HEK293 (cell line): ENCODE results near the gene PGAP1.

Experiments used
- CTCF ChIA-PET: fragments of 350-600 bp; formaldehyde crosslinking; extraction: SDS; loops from one replicate; lab custom pipeline; 2021; ENCODE audit warnings: antibody characterized with exemption; lab: Yijun Ruan, JAX
- POLR2A ChIA-PET: fragments of 300-600 bp; formaldehyde crosslinking; extraction: SDS; loops from one replicate; lab custom pipeline; 2020; ENCODE audit warnings: antibody characterized with exemption, inconsistent platforms; lab: Yijun Ruan, JAX
- H3K27ac ChIP-seq: fragments of 200-500 bp; sonication (Bioruptor generic); 2 replicates; pipeline ENCODE4 v1.5.1; 2014; ENCODE audit warnings: low read depth, low read length, control low read depth, inconsistent platforms; ENCODE audit errors: extremely low read depth
- H3K36me3 ChIP-seq, 2 experiments: fragments of 200-500 bp in 1 of 2; sonication (Bioruptor generic) in 1 of 2; 1 replicate in 1 of 2; 2 replicates in 1 of 2; pipeline ENCODE4 v1.5.1; 2014 to 2017; ENCODE audit warnings: inconsistent platforms in 2 of 2, low read length in 2 of 2; ENCODE audit not compliant: control insufficient read depth in 2 of 2, insufficient read depth in 1 of 2
- H3K4me1 ChIP-seq: fragments of 200-500 bp; sonication (Bioruptor generic); 2 replicates; pipeline ENCODE4 v1.5.1; 2014; ENCODE audit warnings: mild to moderate bottlenecking, low read length, inconsistent platforms; ENCODE audit not compliant: control insufficient read depth, insufficient read depth
- H3K4me3 ChIP-seq: 2 replicates; pipeline ENCODE4 v1.5.1; 2011; ENCODE audit warnings: low read depth, mild to moderate bottlenecking, control low read depth, low read length, moderate library complexity
- H3K9me3 ChIP-seq: fragments of 200-500 bp; sonication (Bioruptor generic); 2 replicates; pipeline ENCODE4 v1.5.1; 2014; ENCODE audit warnings: low read depth, low read length, inconsistent platforms; ENCODE audit not compliant: control insufficient read depth, insufficient read depth
- BCL11B ChIP-seq: fragments of 450-650 bp; formaldehyde crosslinking; IDR thresholded peaks from 2 replicates; pipeline ENCODE4 v1.5.1; 2016; ENCODE audit warnings: low read depth, missing biosample characterization, missing genetic modification characterization
- FEZF1 ChIP-seq: fragments of 450-650 bp; formaldehyde crosslinking; IDR thresholded peaks from 2 replicates; pipeline ENCODE4 v1.5.1; 2016; ENCODE audit warnings: missing biosample characterization, missing genetic modification characterization
- GFI1B ChIP-seq: fragments of 450-650 bp; formaldehyde crosslinking; IDR thresholded peaks from 2 replicates; pipeline ENCODE4 v1.5.1; 2016; ENCODE audit warnings: missing biosample characterization, missing genetic modification characterization
- GLIS1 ChIP-seq: fragments of 450-650 bp; formaldehyde crosslinking; IDR thresholded peaks from 2 replicates; pipeline ENCODE4 v1.5.1; 2016; ENCODE audit warnings: missing biosample characterization, missing genetic modification characterization
- HOXA7 ChIP-seq: sonication (generic); formaldehyde crosslinking; IDR thresholded peaks from 2 replicates; pipeline ENCODE4 v1.8.1; 2022; ENCODE audit warnings: missing genetic modification reagents, borderline replicate concordance
- KLF8 ChIP-seq: fragments of 450-650 bp; formaldehyde crosslinking; IDR thresholded peaks from 2 replicates; pipeline ENCODE4 v1.5.1; 2016; ENCODE audit warnings: missing biosample characterization, missing genetic modification characterization
- MZF1 ChIP-seq: fragments of 450-650 bp; formaldehyde crosslinking; IDR thresholded peaks from 2 replicates; pipeline ENCODE4 v1.5.1; 2017; ENCODE audit warnings: missing biosample characterization, missing genetic modification characterization, borderline replicate concordance
- OSR2 ChIP-seq: fragments of 450-650 bp; formaldehyde crosslinking; IDR thresholded peaks from 2 replicates; pipeline ENCODE4 v1.5.1; 2016; ENCODE audit warnings: missing biosample characterization, missing genetic modification characterization
- RBAK ChIP-seq: fragments of 450-650 bp; formaldehyde crosslinking; IDR thresholded peaks from 2 replicates; pipeline ENCODE4 v1.5.1; 2016; ENCODE audit warnings: missing biosample characterization, missing genetic modification characterization
- SCRT2 ChIP-seq: fragments of 450-650 bp; formaldehyde crosslinking; IDR thresholded peaks from 2 replicates; pipeline ENCODE4 v1.5.1; 2016; ENCODE audit warnings: missing biosample characterization, missing genetic modification characterization
- SP3 ChIP-seq: fragments of 450-650 bp; formaldehyde crosslinking; IDR thresholded peaks from 2 replicates; pipeline ENCODE4 v1.5.1; 2016; ENCODE audit warnings: missing biosample characterization, missing genetic modification characterization
- TRIM28 ChIP-seq: IDR thresholded peaks from 2 replicates; pipeline ENCODE4 v1.6.1; 2011; ENCODE audit warnings: low read length, control low read depth, borderline replicate concordance
- ZBTB20 ChIP-seq: fragments of 450-650 bp; formaldehyde crosslinking; IDR thresholded peaks from 2 replicates; pipeline ENCODE4 v1.5.1; 2016; ENCODE audit warnings: missing biosample characterization, missing genetic modification characterization
- ZBTB21 ChIP-seq: fragments of 450-650 bp; formaldehyde crosslinking; IDR thresholded peaks from 2 replicates; pipeline ENCODE4 v1.5.1; 2017; ENCODE audit warnings: missing biosample characterization, missing genetic modification characterization
- ZBTB49 ChIP-seq: fragments of 450-650 bp; formaldehyde crosslinking; IDR thresholded peaks from 2 replicates; pipeline ENCODE4 v1.5.1; 2016; ENCODE audit warnings: missing biosample characterization, missing genetic modification characterization, low read depth
- ZFP69B ChIP-seq: fragments of 450-650 bp; formaldehyde crosslinking; IDR thresholded peaks from 2 replicates; pipeline ENCODE4 v1.5.1; 2016; ENCODE audit warnings: missing biosample characterization, missing genetic modification characterization
- ZNF148 ChIP-seq: fragments of 450-650 bp; formaldehyde crosslinking; IDR thresholded peaks from 2 replicates; pipeline ENCODE4 v1.5.0; 2017; ENCODE audit warnings: missing biosample characterization, missing genetic modification characterization, borderline replicate concordance
- ZNF157 ChIP-seq: fragments of 450-650 bp; formaldehyde crosslinking; IDR thresholded peaks from 2 replicates; pipeline ENCODE4 v1.5.1; 2016; ENCODE audit warnings: missing biosample characterization, missing genetic modification characterization
- ZNF19 ChIP-seq: fragments of 450-650 bp; formaldehyde crosslinking; IDR thresholded peaks from 2 replicates; pipeline ENCODE4; 2016; ENCODE audit warnings: missing biosample characterization, missing genetic modification characterization, low read depth
- ZNF202 ChIP-seq: fragments of 450-650 bp; formaldehyde crosslinking; IDR thresholded peaks from 2 replicates; pipeline ENCODE4 v1.5.1; 2016; ENCODE audit warnings: missing biosample characterization, missing genetic modification characterization, borderline replicate concordance
- ZNF223 ChIP-seq: fragments of 450-650 bp; formaldehyde crosslinking; IDR thresholded peaks from 2 replicates; pipeline ENCODE4 v1.5.1; 2016; ENCODE audit warnings: missing biosample characterization, missing genetic modification characterization
- ZNF274 ChIP-seq, 2 experiments: fragments of 200-500 bp in 1 of 2; fragments of 450-650 bp in 1 of 2; sonication (Bioruptor generic) in 1 of 2; formaldehyde crosslinking in 1 of 2; IDR thresholded peaks; 2 replicates each; pipeline versions ENCODE4 v1.5.1 to v1.6.1; 2014 to 2016; ENCODE audit warnings: borderline replicate concordance in 1 of 2, inconsistent platforms in 1 of 2, low read length in 1 of 2, missing biosample characterization in 1 of 2, missing genetic modification characterization in 1 of 2
- ZNF311 ChIP-seq: fragments of 450-650 bp; formaldehyde crosslinking; IDR thresholded peaks from 2 replicates; pipeline ENCODE4 v1.5.1; 2017; ENCODE audit warnings: missing biosample characterization, missing genetic modification characterization, borderline replicate concordance
- ZNF335 ChIP-seq: fragments of 450-650 bp; formaldehyde crosslinking; conservative IDR thresholded peaks from 2 replicates; pipeline ENCODE4 v1.5.1; 2016; ENCODE audit warnings: missing biosample characterization, missing genetic modification characterization
- ZNF404 ChIP-seq: fragments of 450-650 bp; formaldehyde crosslinking; IDR thresholded peaks from 2 replicates; pipeline ENCODE4 v1.5.1; 2017; ENCODE audit warnings: missing biosample characterization, missing genetic modification characterization
- ZNF660 ChIP-seq: fragments of 450-650 bp; IDR thresholded peaks from 2 replicates; pipeline ENCODE4 v1.5.1; 2018; ENCODE audit warnings: missing biosample characterization, mild to moderate bottlenecking, missing genetic modification characterization
- ZNF792 ChIP-seq: fragments of 450-650 bp; formaldehyde crosslinking; IDR thresholded peaks from 2 replicates; pipeline ENCODE4 v1.5.1; 2016; ENCODE audit warnings: missing biosample characterization, missing genetic modification characterization
- ZNF837 ChIP-seq: fragments of 450-650 bp; formaldehyde crosslinking; IDR thresholded peaks from 2 replicates; pipeline ENCODE4 v1.5.1; 2016; ENCODE audit warnings: missing biosample characterization, missing genetic modification characterization
- TF ChIP-seq, protein P1 (sequence below): fragments of 450-650 bp; formaldehyde crosslinking; IDR thresholded peaks from 2 replicates; pipeline ENCODE4 v1.5.1; 2016; ENCODE audit warnings: missing biosample characterization, missing genetic modification characterization

The PGAP1 gene

DNA sequence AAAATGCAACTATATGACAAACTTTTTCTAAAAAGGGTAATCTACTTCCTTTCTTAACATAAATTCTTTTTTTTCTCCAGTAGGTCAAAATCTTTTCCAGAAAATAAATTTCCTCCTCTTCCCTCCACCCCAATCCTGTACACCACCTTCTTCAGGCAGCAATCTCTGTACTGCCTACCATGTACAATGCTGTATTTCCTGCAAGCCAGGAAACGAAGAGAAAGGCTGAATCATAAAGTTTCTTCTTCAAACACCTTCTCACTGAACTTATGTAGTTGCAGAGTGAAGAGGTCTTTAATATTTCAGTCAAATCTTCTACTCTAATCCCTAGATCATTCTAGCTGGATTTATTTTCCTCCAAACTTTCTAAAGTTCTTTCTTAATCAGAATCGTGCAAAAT is 99.2 kb downstream of the PGAP1 start (continued):
- TF ChIP-seq ZNF148 (tag by site-specific recombination) (no peak), OSR2 (tag by site-specific recombination) (no peak), SP3 (tag by site-specific recombination) (no peak), KLF8 (no peak)

DNA sequence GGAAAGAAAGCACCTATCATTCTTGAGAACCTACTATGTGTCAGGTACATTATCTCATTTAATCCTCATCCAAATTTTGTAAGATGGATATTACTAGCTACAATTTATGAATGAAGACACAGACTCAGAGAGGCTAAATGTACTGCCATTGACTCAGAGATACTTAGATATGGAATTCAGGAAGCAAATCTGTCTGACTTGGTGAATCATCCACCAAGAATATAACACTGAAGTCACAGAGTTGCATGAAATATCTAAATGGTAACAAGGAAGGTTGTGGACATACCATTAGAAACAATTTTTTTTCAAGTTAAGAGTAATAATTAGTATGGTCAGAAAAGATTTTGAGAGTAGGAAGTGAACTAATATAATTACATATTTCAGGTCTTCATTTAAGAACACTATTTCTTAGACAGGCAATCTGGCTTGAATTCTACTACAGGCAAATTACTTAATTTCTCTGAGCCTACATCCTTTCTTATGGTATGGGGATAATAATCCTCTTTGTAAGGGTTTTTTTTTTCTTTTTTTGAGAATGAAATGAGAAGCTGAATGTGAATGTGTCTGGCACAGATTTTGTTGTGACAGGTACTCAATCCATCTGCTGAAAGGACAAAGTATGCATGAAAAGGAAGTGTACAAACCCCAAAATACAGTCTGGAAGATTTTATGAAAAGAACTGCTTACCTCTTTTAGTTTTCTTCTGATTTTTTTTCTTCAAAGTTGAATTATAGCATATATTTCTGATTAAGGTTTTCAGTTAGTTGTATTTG is 102.6 kb downstream of the PGAP1 start:
- no peak for TF ChIP-seq GLIS1 (tag by site-specific recombination)
- no peak for TF ChIP-seq ZNF223 (tag by site-specific recombination)
- TF ChIP-seq ZNF792 (tag by site-specific recombination): no peak
- no peak for TF ChIP-seq OSR2 (tag by site-specific recombination)
- no peak for TF ChIP-seq ZNF404 (tag by site-specific recombination)
- no peak for TF ChIP-seq RBAK
- no peak for TF ChIP-seq HOXA7
- TF ChIP-seq FEZF1 (tag by site-specific recombination): no peak
- no peak for TF ChIP-seq ZNF202
- no peaks in the 10 kb centered on the region for H3K4me1 ChIP-seq
- H3K27ac ChIP-seq: no peak overlapping the region
- no peaks in the 10 kb centered on the region for H3K36me3 ChIP-seq
- ChIA-PET CTCF (no interaction called here), POLR2A (interaction anchor here (0.6 kb wide), 1 partner anchor 172 kb away, joined by 3 read pairs; no protein-coding TSS in a partner anchor)
- no peak overlapping the region for H3K4me3 ChIP-seq
- no peaks in the 10 kb centered on the region for H3K9me3 ChIP-seq

GRCh38 chr2:196821195-196821594 is 105.3 kb downstream of the PGAP1 start:
- POLR2A ChIA-PET: no interaction called here
- CTCF ChIA-PET: no interaction called here
- H3K27ac ChIP-seq: no peak overlapping the region
- TF ChIP-seq, protein P1, sequence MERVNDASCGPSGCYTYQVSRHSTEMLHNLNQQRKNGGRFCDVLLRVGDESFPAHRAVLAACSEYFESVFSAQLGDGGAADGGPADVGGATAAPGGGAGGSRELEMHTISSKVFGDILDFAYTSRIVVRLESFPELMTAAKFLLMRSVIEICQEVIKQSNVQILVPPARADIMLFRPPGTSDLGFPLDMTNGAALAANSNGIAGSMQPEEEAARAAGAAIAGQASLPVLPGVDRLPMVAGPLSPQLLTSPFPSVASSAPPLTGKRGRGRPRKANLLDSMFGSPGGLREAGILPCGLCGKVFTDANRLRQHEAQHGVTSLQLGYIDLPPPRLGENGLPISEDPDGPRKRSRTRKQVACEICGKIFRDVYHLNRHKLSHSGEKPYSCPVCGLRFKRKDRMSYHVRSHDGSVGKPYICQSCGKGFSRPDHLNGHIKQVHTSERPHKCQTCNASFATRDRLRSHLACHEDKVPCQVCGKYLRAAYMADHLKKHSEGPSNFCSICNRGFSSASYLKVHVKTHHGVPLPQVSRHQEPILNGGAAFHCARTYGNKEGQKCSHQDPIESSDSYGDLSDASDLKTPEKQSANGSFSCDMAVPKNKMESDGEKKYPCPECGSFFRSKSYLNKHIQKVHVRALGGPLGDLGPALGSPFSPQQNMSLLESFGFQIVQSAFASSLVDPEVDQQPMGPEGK (tag by site-specific recombination): no peak
- TF ChIP-seq ZFP69B (tag by site-specific recombination) (no peak), ZBTB49 (tag by site-specific recombination) (no peak), TRIM28 (no peak), ZNF311 (tag by site-specific recombination) (no peak), GFI1B (no peak), ZBTB20 (no peak), SCRT2 (no peak), BCL11B (tag by site-specific recombination) (no peak), MZF1 (tag by site-specific recombination) (no peak), ZNF660 (no peak), ZBTB21 (tag by site-specific recombination) (no peak), ZNF19 (no peak), ZNF837 (tag by site-specific recombination) (no peak), ZNF157 (no peak), ZNF335 (tag by site-specific recombination) (no peak), ZNF274 (IDR thresholded peaks at IDR 0.05; ENCODE audit: low read length) (no peak), ZNF274 (tag by site-specific recombination; IDR thresholded peaks at IDR 0.05; ENCODE audit: borderline replicate concordance) (no peak)

More at GRCh38 chr2:196821195-196821594, 105.3 kb downstream of the PGAP1 start:
- H3K4me1 ChIP-seq: no peaks in the 10 kb centered on the region
- no peaks in the 10 kb centered on the region for H3K36me3 ChIP-seq
- H3K9me3 ChIP-seq: no peaks in the 10 kb centered on the region
- H3K4me3 ChIP-seq: no peak overlapping the region
